Activated T-cell treated with anti-CD3 and anti-CD28 coated beads, Interleukin-2, amount 50 U/mL, for 72 hours (primary cell): ENCODE results near the gene RBM41. TPM values are rescaled to one million over a fixed set of nuclear protein-coding genes. Genes with fewer than 3 reads are reported as not detected.

ENCODE experiments used
- total RNA-seq, 2 donors: library from RNA; stranded (reverse); gene quantifications; one replicate each; pipeline ENCODE4 v1.2.3, GENCODE V29; 2022

The RBM41 gene
- total RNA-seq, 2 donors from 2014 or later: 20.1 to 25.7 TPM

Other genes with a start within 250 kb of the RBM41 start
- gene RIPPLY1, start 215.5 kb downstream of the RBM41 start, total RNA-seq: not detected
- gene CLDN2, start 198.4 kb downstream of the RBM41 start, total RNA-seq: not detected
- gene MORC4, start 118.6 kb downstream of the RBM41 start, total RNA-seq: 10 to 100 TPM; 10.5 to 14.7 TPM
- 1 to 10 TPM; 4.0 to 4.9 TPM for gene NUP62CL, start 87.6 kb upstream of the RBM41 start, total RNA-seq
- gene DNAAF6, start 87.8 kb upstream of the RBM41 start, total RNA-seq: not detected